SU-DHL-6 (cell line): ENCODE measurements around the gene SEPHS1.
"Not testable (repeated sequence)": the region's sequence is repeated elsewhere in the genome, so short reads cannot be mapped to it uniquely, and the experiment has no call there.

Experiments
- H2AFZ ChIP-seq: fragments of 200-600 bp; sonication (generic); 2 replicates; pipeline ENCODE4 v1.6.1; 2014; ENCODE audit warnings: low read depth, mild to moderate bottlenecking, moderate library complexity, mixed read lengths, antibody characterized with exemption, low read length; ENCODE audit not compliant: severe bottlenecking
- H3F3A ChIP-seq: fragments of 200-600 bp; shearing (Covaris generic); 2 replicates; pipeline ENCODE4 v1.6.0; 2016; ENCODE audit warnings: antibody characterized with exemption, mild to moderate bottlenecking; ENCODE audit not compliant: insufficient read depth
- H3K27ac ChIP-seq: fragments of 200-600 bp; sonication (generic); 2 replicates; pipeline ENCODE4 v1.5.1; 2016; ENCODE audit warnings: low read depth, mild to moderate bottlenecking, low read length, moderate library complexity, mixed read lengths
- H3K27me3 ChIP-seq: fragments of 200-600 bp; sonication (generic), shearing (Covaris generic); 2 replicates; pipeline ENCODE4 v1.6.0; 2014; ENCODE audit warnings: mild to moderate bottlenecking, low read length
- H3K36me3 ChIP-seq: fragments of 200-600 bp; sonication (generic); 2 replicates; pipeline ENCODE4 v1.6.1; 2014; ENCODE audit warnings: mild to moderate bottlenecking, low read length, mixed read lengths
- H3K4me2 ChIP-seq: fragments of 300-600, 200-600 bp; shearing (Covaris generic), sonication (generic); 2 replicates; pipeline ENCODE4 v1.6.0; 2014; ENCODE audit warnings: low read length, low read depth, mild to moderate bottlenecking; ENCODE audit not compliant: poor library complexity, severe bottlenecking
- H3K4me3 ChIP-seq: fragments of 200-600 bp; sonication (generic); 2 replicates; pipeline ENCODE4 v1.5.1; 2014; ENCODE audit warnings: antibody characterized with exemption, low read length, mild to moderate bottlenecking, mixed read lengths; ENCODE audit not compliant: insufficient read depth, poor library complexity, severe bottlenecking
- H3K79me2 ChIP-seq: fragments of 200-600 bp; sonication (generic); 2 replicates; pipeline ENCODE4 v1.6.1; 2014; ENCODE audit warnings: mild to moderate bottlenecking, low read length, moderate library complexity; ENCODE audit not compliant: insufficient read depth
- H3K9ac ChIP-seq: fragments of 200-600 bp; sonication (generic); 2 replicates; pipeline ENCODE4 v1.7.0; 2014; ENCODE audit warnings: mild to moderate bottlenecking, low read length
- H3K9me2 ChIP-seq: fragments of 200-600 bp; sonication (generic); replicated peaks from 2 replicates; pipeline ENCODE4 v1.6.1; 2014; ENCODE audit warnings: low read length; ENCODE audit not compliant: insufficient read depth
- H3K9me3 ChIP-seq: fragments of 200-600 bp; sonication (generic); 2 replicates; pipeline ENCODE4 v1.6.1; 2014; ENCODE audit warnings: low read length, mixed read lengths; ENCODE audit not compliant: insufficient read depth
- H4K20me1 ChIP-seq: fragments of 200-600 bp; sonication (generic); 2 replicates; pipeline ENCODE4 v1.6.1; 2014; ENCODE audit warnings: low read depth, mild to moderate bottlenecking, antibody characterized with exemption, low read length, moderate library complexity, mixed read lengths
- CTCF ChIP-seq: fragments of 200-600 bp; sonication (generic); IDR thresholded peaks from one replicate; pipeline ENCODE4 v1.5.1; 2017; ENCODE audit warnings: antibody characterized with exemption, mild to moderate bottlenecking, low read length, moderate library complexity; ENCODE audit not compliant: insufficient read depth, poor library complexity, severe bottlenecking
- EZH2phosphoT487 ChIP-seq: fragments of 200-600 bp; sonication (generic), shearing (Covaris generic); conservative IDR thresholded peaks from 2 replicates; pipeline ENCODE4 v1.6.1; 2018; ENCODE audit warnings: mild to moderate bottlenecking, antibody characterized with exemption, low read length, moderate library complexity, mixed read lengths

SEPHS1 gene

GRCh38 chr10:13335881-13336280, 12.2 kb downstream of the SEPHS1 start:
- no peak overlapping the region for H3K9ac ChIP-seq
- no peaks in the 10 kb centered on the region for H3K9me3 ChIP-seq
- H3K4me2 ChIP-seq, result no peak overlapping the region
- no peak overlapping the region for H2AFZ ChIP-seq
- no peaks in the 10 kb centered on the region for H3K27me3 ChIP-seq
- no peaks in the 10 kb centered on the region for H4K20me1 ChIP-seq
- peaks cover 31% of the 10 kb centered on the region for H3K79me2 ChIP-seq
- peaks cover 18% of the 10 kb centered on the region for H3K36me3 ChIP-seq
- H3F3A ChIP-seq, result peaks cover 10% of the 10 kb centered on the region
- H3K9me2 ChIP-seq, result no peaks in the 10 kb centered on the region
- TF ChIP-seq EZH2phosphoT487 (no peak), CTCF (no peak)
- H3K4me3 ChIP-seq, result no peak overlapping the region
- H3K27ac ChIP-seq, result no peak overlapping the region

GRCh38 chr10:13334556-13334955, 13.5 kb downstream of the SEPHS1 start:
- Histone ChIP-seq H3K9me3 (no peaks in the 10 kb centered on the region), H3K4me2 (no peak overlapping the region), H3F3A (no peaks in the 10 kb centered on the region), H3K36me3 (peaks cover 13% of the 10 kb centered on the region), H4K20me1 (no peaks in the 10 kb centered on the region), H3K9me2 (no peaks in the 10 kb centered on the region), H3K79me2 (peaks cover 22% of the 10 kb centered on the region), H3K27me3 (no peaks in the 10 kb centered on the region), H3K9ac (no peak overlapping the region), H3K4me3 (no peak overlapping the region), H3K27ac (no peak overlapping the region), H2AFZ (no peak overlapping the region)
- TF ChIP-seq CTCF (no peak), EZH2phosphoT487 (no peak)

GRCh38 chr10:13331646-13332045, 16.4 kb downstream of the SEPHS1 start:
- no peaks in the 10 kb centered on the region for H3K9me3 ChIP-seq
- TF ChIP-seq CTCF (no peak), EZH2phosphoT487 (no peak)
- H3K4me2 ChIP-seq, result no peak overlapping the region
- H3K36me3 ChIP-seq, result peaks cover 19% of the 10 kb centered on the region
- no peaks in the 10 kb centered on the region for H3K27me3 ChIP-seq
- no peak overlapping the region for H3K4me3 ChIP-seq
- no peaks in the 10 kb centered on the region for H4K20me1 ChIP-seq
- H3K9ac ChIP-seq, result no peak overlapping the region
- no peak overlapping the region for H3K27ac ChIP-seq
- no peaks in the 10 kb centered on the region for H3K9me2 ChIP-seq
- H3K79me2 ChIP-seq, result no peaks in the 10 kb centered on the region; the same call in 1 of the 2 replicates
- no peak overlapping the region for H2AFZ ChIP-seq
- H3F3A ChIP-seq, result no peaks in the 10 kb centered on the region

- H3K4me2 ChIP-seq, H3K79me2 ChIP-seq, H3K27me3 ChIP-seq, H2AFZ ChIP-seq, H3K9me2 ChIP-seq, H4K20me1 ChIP-seq, H3K9me3 ChIP-seq, H3K27ac ChIP-seq, H3F3A ChIP-seq, H3K9ac ChIP-seq, H3K4me3 ChIP-seq: not testable (repeated sequence)
- peaks cover 21% of the 10 kb centered on the region for H3K36me3 ChIP-seq
Measured at GRCh38 chr10:13330980-13331379, 17.1 kb downstream of the SEPHS1 start.
